Activated CD4-positive, alpha-beta T cell treated with anti-CD3 and anti-CD28 coated beads, Interleukin-2, amount 50 U/mL, for 16 hours (primary cell): ENCODE results near the gene DNAH17.

Experiments used
- DNase-seq: peaks from one replicate; pipeline ENCODE4 v3.0.0-alpha.2; 2020

DNAH17 gene

GRCh38 chr17:78493853-78494695 is 83.1 kb downstream of the DNAH17 start:
- DNase-seq, result no peak

DNA sequence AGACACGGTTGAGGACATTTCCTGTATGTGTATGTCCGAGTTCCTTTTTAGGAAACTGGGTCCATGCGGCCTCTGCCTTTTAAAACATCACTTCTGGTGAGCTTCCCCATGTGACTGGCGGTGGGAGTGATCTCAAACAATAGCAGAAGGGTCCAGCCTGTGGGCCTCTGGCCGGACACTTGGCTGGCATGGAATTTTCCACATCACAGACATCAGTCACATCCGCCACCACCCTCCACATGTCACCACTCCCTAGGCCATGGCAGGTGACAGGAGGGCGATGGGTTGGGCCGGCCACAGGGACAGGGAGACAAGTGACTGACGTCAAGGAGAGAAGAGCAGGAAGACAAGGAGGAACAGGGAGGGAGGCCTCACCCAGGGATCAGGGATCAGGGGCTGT is 83.7 kb downstream of the DNAH17 start:
- no peak for DNase-seq

GRCh38 chr17:78492116-78492799 is 84.9 kb downstream of the DNAH17 start:
- no peak for DNase-seq

GRCh38 chr17:78491236-78492115 is 85.7 kb downstream of the DNAH17 start:
- DNase-seq, result no peak

- DNase-seq, result no peak
These were observed 86.5 kb downstream of the DNAH17 start for GRCh38 chr17:78490673-78491072.

- DNase-seq, result no peak
These were observed 87.0 kb downstream of the DNAH17 start for GRCh38 chr17:78490156-78490555.

- no peak for DNase-seq
These were observed 88.1 kb downstream of the DNAH17 start for GRCh38 chr17:78488867-78489634.

DNA sequence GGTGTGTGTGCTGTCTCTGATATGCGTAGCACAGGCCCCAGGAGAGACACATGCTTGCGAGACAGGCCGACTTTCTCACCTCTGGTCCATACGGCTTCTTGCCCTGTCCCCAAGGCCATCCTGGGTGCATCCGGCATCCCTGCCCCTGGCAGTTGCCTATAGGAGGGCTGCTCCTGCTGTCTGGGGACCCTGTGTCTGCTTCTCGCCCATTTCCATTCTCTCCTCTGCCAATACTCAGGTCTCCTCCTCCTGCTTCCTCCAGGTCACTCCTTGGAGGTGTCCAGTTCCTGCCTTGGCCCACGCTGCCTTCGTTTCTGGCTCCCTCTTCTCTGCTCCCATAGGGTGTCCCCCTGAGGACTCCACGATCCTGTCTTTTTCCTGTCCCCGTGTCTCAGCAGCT is 89.0 kb downstream of the DNAH17 start:
- DNase-seq, result no peak

- DNase-seq, result no peak
These were observed 90.1 kb downstream of the DNAH17 start for GRCh38 chr17:78486946-78487680.

DNA sequence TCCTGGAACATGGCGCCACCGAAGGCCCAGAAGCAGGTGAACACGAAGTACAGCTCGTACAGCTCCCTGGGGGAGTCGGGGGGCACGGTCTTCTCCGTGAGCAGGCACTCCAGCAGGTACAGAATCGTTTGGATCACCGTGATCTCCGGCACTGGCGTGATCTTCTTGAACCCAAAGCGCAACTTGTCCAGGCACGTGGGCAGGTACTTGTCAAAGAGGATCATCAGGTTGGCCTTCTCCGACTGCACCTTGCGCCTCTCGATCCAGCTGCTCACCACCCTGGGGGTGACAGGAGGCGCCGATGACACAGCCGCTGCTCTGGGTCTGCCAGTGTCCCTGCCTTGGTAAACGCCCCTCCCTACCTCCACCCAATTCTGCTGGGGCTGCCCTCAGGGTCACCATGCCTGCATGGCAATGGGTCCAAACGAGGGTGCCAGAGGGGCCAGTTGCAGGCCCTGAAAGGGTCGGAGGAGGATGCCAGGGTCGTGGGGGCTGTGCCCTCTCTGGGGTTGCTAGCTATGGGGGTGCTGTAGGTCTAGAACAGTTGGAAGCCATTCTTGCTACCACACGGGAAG is 90.9 kb downstream of the DNAH17 start:
- no peak for DNase-seq

GRCh38 chr17:78485290-78486168 is 91.7 kb downstream of the DNAH17 start:
- no peak for DNase-seq

DNA sequence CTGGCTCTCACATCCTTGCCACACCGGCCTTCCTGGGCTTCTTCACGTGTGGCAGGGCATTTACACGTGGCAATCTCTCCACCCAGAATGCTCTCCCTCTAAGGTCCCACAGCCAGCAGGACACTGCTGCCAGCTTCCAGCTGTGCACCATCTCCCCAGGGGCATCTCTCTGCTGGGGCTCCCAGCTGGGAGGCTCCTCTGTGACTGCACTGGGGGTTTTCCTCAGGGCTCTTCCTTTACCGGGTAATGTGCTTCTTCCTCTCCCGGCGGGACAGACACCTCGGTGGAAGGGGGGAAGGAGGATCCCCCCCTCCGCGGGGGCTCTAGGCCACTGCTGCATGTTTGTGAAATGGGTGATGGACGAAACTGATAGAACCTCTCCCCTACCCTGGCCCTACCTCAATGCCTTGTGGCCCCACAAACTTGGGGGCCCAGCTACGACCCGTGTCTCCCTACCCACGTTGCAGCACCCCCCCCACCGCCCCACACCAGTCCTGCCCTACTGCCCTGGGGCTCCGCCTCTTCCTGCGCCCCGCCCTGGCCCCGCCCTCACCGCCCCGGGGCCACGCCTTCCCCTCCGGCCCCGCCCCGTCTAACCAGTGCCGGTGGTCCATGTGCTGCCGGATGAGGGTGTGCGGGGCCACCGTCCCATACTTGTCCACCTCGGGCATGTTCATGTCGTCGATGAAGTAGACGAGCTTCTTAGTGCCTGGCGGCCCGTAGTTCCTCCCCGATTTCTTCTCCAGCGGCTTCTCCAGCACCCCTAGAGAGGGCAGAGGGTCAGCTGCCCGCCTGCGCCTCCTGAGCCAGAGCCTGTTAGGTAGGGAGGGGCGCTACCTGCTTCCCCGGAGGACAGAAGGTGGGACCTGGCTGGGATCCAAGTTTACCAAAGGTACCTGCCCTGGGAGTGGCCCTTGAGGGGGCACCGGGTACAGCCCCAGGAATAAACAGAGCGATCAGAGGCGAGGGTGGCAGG is 92.6 kb downstream of the DNAH17 start:
- peak; percentile 63 for DNase-seq

DNA sequence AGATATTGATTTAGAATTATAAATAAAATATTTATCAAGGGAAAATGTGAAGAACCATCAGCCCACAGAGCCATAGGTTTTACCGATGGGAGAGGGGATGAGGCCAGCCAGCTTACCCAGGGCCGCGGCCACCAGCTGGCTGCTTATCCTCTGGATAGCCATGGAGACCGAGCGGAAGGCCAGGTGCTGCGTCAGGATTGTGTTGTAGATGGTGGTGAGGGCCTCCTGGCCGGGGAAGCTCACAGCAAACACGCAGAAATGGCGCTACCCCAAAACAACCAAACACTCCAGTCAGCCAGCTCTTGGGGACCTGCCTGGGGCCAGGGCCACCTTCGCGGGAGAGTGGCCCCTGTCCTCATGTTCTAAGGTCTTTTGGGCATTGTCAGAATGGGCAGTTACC is 97.8 kb downstream of the DNAH17 start:
- no peak for DNase-seq

- DNase-seq, result no peak
These were observed 98.4 kb downstream of the DNAH17 start for GRCh38 chr17:78478757-78479297.

DNA sequence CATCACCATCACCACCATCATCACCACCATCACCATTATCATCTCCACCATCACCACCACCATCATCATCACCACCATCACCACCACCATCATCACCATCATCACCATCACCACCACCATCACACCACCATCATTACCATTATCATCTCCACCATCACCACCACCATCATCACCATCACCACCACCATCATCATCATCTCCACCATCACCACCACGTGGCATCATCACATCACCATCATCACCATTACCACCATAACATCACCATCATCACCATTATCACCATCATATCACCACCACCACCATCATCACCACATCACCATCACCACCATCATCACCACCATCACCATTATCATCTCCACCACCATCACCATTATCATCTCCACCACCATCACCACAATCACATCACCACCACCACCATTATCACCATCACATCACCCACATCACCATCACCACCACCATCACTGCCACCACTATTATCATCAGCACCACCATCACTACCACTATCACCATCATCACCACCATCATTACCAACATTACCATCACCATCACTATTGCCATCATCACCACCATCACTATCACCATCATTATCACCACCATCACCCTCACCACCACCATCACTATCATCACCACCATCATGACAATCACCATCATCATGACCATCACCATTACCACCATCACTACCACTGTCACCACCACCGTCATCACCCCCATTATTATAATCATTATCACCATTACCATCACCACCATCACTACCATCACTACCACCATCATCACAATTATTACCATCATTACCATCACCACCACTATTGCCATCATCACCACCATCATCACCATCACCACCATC is 99.1 kb downstream of the DNAH17 start:
- no peak for DNase-seq

- DNase-seq, result no peak
These were observed 100.2 kb downstream of the DNAH17 start for GRCh38 chr17:78476973-78477372.

DNA sequence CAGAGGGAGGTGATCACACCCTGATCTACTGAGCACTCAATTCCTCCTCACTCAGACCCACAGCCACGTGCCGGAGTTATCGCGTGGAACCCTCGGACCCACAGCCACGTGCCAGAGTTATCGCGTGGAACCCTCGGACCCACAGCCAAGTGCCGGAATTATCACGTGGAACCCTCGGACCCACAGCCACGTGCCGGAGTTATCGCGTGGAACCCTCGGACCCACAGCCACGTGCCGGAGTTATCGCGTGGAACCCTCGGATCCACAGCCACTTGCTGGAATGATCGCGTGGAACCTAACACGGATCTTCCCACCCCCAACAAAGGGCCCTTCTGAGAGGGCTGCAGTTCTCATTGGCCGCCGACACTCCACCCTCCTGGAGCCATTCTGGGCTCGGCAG is 101.0 kb downstream of the DNAH17 start:
- no peak for DNase-seq

DNA sequence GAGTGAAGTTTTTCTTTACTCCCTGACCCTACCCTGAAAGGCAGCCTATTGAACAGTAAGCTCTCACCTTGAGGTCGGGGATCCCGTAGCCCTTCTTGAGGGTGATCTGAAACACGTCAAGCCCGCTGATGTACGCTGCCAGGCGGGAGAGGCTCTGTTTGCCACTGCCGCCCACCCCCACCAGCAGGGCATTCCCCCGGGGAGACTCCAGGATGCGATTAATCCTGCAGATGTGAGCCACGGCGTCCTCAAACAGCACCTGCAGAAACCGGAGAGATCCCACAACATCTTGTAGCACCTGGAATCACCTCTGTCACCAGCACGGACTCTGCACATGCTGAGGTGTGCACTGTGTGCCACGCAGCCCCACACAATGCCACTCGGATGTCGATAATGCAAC is 102.0 kb downstream of the DNAH17 start:
- DNase-seq, result no peak
